Activated CD4-positive, alpha-beta memory T cell treated with anti-CD3 and anti-CD28 coated beads for 36 hours (primary cell): ENCODE measurements around the gene ATP2A3. TPM values are rescaled to one million over a fixed set of nuclear protein-coding genes. Genes with fewer than 3 reads are reported as not detected.

Experiments used
- CTCF ChIA-PET: fragments of 350-600 bp; sonication (Branson Sonifier 250); formaldehyde crosslinking; loops from one replicate; lab custom pipeline; 2021; ENCODE audit warnings: antibody characterized with exemption, inconsistent platforms; lab: Charles Lee
- POLR2A ChIA-PET: fragments of 350-600 bp; sonication (Branson Sonifier 250); formaldehyde crosslinking; loops from one replicate; lab custom pipeline; 2021; ENCODE audit warnings: antibody characterized with exemption; lab: Charles Lee
- DNase-seq: peaks from one replicate; pipeline ENCODE4 v3.0.0-alpha.2; 2020
- H3K27ac Mint-ChIP-seq: one replicate; pipeline ENCODE4 v1.8.0; 2021; ENCODE audit warnings: mixed read lengths
- H3K27me3 Mint-ChIP-seq: one replicate; pipeline ENCODE4 v1.8.0; 2021; ENCODE audit warnings: mixed read lengths
- H3K36me3 Mint-ChIP-seq: one replicate; pipeline ENCODE4 v1.8.0; 2021; ENCODE audit warnings: mixed read lengths
- H3K4me1 Mint-ChIP-seq: one replicate; pipeline ENCODE4 v1.8.0; 2021; ENCODE audit warnings: low read depth, mixed read lengths
- H3K4me3 Mint-ChIP-seq: one replicate; pipeline ENCODE4 v1.8.0; 2021; ENCODE audit warnings: mild to moderate bottlenecking, mixed read lengths
- H3K9me3 Mint-ChIP-seq: one replicate; pipeline ENCODE4 v1.8.0; 2021; ENCODE audit warnings: mixed read lengths
- intact Hi-C: fragments of 100-400 bp; cut with micrococcal nuclease; formaldehyde crosslinking; loops from one replicate; pipeline ENCODE4 v1.15.1; 2023
- total RNA-seq, 2 experiments: library from RNA; stranded (reverse); gene quantifications; one replicate each; pipeline ENCODE4 v1.2.3, GENCODE V29; 2021

The ATP2A3 gene
- total RNA-seq, 2 experiments from 2014 or later = 107 to 108 TPM

DNA sequence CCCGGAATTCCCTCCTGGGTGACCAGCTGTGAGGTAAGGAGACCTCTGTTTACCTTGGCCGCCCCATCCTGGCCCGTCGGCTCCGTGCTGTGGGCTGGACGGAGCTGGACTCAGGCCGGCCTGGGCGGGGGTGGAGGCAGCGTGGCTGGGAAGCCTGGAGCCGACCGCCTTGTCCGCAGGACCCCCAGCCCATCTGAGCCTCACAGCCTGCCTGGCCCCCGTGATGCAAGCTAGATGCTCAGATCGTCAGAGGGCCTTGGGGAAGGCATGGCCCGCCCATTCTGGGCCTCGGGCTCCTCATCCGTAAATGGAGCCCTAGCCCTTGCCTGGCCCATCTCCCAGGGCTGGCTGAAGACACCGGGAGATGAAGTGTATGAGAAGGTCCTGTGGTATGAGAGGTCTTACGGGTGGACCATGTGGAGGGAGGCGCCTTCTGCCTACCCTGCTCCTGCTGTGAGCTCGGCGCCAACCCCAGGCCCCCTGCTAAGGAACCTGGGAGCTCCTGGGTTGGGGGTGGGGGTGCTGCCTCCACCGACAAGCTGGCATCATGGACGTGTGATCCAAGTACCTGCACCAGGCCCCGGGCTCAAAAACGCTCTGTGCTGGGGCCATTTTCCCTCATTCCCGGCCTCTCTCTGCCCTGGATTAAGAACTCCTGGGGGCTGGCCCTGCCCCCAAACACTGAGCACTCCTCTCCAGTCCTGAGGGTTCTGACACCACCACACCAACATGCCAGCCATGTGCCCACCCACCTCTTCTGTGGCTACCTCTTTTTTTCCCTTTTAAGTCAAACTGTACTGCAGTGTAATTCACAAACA lies 42.5 kb downstream of the ATP2A3 start:
- no peaks in the 10 kb centered on the region for H3K27me3 Mint-ChIP-seq
- intact Hi-C loops = no loop called here
- H3K36me3 Mint-ChIP-seq = peaks cover 6% of the 10 kb centered on the region
- DNase-seq = no peak
- POLR2A ChIA-PET = no interaction called here
- no peaks in the 10 kb centered on the region for H3K9me3 Mint-ChIP-seq
- H3K27ac Mint-ChIP-seq = no peak overlapping the region
- peaks cover 5% of the 10 kb centered on the region for H3K4me1 Mint-ChIP-seq
- CTCF ChIA-PET = no interaction called here
- H3K4me3 Mint-ChIP-seq = no peak overlapping the region

DNA sequence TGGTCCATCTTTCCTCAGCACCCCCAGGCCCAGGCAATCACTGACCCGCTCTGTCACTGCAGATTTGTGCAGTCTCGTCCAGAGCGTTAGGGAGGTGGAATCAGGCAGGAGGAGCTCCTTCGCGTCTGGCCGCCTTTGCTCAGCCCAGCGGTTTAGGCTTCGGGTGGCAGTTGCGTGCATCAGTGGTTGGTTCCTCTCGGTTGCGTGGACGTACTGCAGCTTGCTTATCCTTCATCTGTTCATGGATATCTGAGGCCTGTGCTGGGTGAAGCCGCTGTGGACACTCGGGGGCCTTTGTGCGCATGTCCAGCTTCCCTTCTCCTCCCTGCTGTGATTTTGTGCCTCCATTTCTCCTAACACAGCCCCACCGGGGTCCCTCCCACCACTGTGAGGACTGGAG lies 43.2 kb downstream of the ATP2A3 start:
- peaks cover 6% of the 10 kb centered on the region for H3K36me3 Mint-ChIP-seq
- peaks cover 12% of the 10 kb centered on the region for H3K4me1 Mint-ChIP-seq
- ChIA-PET CTCF (interaction anchor here (0.6 kb wide), 1 partner anchor 8 kb away, joined by 3 read pairs; no protein-coding TSS in a partner anchor), POLR2A (interaction anchor here (0.8 kb wide), 1 partner anchor 10 kb away, joined by 3 read pairs; no protein-coding TSS in a partner anchor)
- H3K27ac Mint-ChIP-seq = no peak overlapping the region
- H3K27me3 Mint-ChIP-seq = no peaks in the 10 kb centered on the region
- no peak overlapping the region for H3K4me3 Mint-ChIP-seq
- intact Hi-C loops = no loop called here
- H3K9me3 Mint-ChIP-seq = no peaks in the 10 kb centered on the region
- no peak for DNase-seq

DNA sequence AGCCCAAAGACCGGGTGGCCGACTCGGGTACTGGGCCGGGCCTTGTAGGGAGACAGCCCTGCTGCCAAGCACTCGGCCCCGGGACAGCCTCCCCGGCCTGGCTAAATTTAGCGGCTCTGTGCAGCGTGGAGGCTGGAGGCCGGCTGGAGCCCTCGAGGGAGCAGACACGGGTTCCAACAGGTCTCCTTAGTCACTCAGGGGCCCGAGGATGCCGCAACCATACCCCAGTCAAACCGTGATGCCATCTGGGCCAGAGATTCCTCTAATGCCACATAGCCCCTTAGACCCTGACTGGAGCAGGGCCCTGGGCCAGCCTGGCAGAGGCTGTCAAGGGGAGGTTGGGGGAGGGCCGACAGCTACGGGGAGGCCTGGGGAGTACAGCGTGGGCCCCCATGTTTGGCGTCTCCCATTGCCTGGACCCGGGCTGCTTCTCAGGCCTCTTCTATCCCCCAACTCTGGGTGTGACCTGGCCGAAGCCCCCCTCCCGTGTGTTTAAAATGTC lies 45.1 kb downstream of the ATP2A3 start:
- Mint-ChIP-seq H3K4me3 (no peak overlapping the region), H3K9me3 (no peaks in the 10 kb centered on the region), H3K27ac (no peak overlapping the region), H3K36me3 (peaks cover 1% of the 10 kb centered on the region), H3K27me3 (no peaks in the 10 kb centered on the region), H3K4me1 (peaks cover 16% of the 10 kb centered on the region)
- intact Hi-C loops = loop anchor here (10.0 kb wide), 1 partner anchor 226 kb away; the partner anchor contains the start of genes CYB5D2 and ZZEF1
- ChIA-PET POLR2A (no interaction called here), CTCF (no interaction called here)
- no peak for DNase-seq

DNA sequence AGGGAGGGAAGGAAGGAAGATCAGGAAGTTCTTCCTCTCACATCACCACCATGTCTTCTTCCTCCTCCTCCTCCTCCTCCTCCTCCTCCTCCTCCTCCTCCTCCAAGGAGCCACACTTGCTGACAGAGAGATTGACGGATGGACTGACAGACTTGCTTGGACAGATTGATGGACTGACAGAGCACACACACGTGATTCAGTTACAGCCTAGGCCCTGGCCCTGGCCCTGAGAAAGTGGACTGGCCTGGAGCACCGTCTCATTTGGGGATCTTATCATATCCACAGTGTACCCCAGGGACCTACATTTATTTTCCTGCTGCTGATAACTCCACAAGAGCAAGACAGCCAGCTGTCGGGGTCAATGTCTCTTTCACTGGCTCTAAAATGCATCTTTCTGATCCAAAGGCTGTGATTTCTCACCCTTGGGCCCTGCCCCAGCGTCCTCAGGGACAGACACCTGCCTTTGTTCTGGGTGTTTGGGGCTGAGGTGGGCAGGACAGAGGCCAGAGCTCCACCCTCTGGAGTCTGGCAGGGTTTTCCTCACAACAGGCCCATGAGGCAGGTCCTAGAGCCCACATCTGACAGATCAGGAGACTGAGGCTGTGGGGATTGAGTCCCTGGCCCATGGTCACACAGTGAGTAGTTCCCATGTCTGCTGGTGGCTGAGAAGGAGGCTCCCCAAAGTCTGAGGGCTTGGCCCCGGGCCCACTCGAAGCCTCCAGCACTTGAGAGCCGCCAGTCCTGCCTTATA lies 45.7 kb downstream of the ATP2A3 start:
- Mint-ChIP-seq H3K27me3 (no peaks in the 10 kb centered on the region), H3K9me3 (no peaks in the 10 kb centered on the region), H3K4me1 (peaks cover 23% of the 10 kb centered on the region), H3K4me3 (no peak overlapping the region), H3K36me3 (no peaks in the 10 kb centered on the region), H3K27ac (no peak overlapping the region)
- ChIA-PET POLR2A (no interaction called here), CTCF (no interaction called here)
- DNase-seq = no peak
- intact Hi-C loops = loop anchor here (10.0 kb wide), 1 partner anchor 226 kb away; the partner anchor contains the start of genes CYB5D2 and ZZEF1

DNA sequence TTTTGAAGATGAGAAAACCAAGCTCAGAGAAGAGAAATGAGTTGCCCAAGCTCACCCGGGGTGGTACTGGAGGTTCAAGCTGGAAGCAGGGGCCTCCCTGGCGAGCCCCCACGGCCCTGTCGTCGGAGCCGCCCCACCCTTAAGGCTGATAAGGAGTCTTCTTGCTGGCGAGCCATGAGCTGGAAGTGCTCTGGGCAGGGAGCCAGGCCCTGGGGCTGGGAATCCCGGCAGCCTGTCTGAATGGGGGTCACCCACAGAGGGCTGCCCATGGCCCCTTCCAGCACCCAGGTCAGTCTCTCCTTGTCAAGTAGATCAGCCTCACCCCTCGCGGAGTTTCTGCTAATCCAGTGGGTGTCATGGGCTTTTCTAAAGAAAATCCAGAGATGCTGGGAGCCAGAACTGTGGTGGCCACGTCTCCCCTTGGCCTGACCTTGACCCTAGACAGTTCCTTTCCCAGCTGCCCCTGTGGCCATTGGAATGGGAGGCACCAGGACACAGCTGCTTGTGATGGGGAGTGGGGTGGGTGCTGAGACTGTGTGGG lies 46.8 kb downstream of the ATP2A3 start:
- Mint-ChIP-seq H3K4me3 (no peak overlapping the region), H3K27ac (no peak overlapping the region), H3K4me1 (peaks cover 24% of the 10 kb centered on the region), H3K9me3 (no peaks in the 10 kb centered on the region), H3K36me3 (no peaks in the 10 kb centered on the region), H3K27me3 (no peaks in the 10 kb centered on the region)
- intact Hi-C loops = loop anchor here (10.0 kb wide), 1 partner anchor 227 kb away; the partner anchor contains the start of genes CYB5D2 and ZZEF1
- ChIA-PET POLR2A (no interaction called here), CTCF (interaction anchor here (1.4 to 4.8 kb wide), 3 partner anchors 62 to 180 kb away, joined by 3 to 91 read pairs (median 4); no protein-coding TSS in a partner anchor)
- DNase-seq = no peak

DNA sequence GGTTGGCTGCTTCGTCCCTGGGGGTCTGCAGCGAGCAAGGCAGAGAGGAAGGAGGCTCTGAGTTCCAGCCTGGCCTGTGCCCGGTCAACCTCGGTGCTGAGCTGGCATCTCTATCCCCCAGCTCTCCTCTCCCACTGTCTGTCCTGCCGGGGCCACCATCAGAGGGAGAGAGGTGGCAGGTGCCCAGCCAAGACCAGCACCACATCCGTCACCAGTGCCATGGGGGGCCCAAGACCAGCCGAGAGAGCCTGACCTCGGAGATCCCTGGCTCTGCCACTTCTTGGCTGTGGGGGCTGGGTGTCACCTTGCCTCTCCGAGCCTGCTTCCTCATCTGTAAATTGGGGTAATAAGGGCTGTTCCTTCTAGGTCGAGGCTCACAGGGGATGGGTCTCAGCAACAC lies 47.4 kb downstream of the ATP2A3 start:
- ChIA-PET CTCF (interaction anchor here (0.9 to 4.8 kb wide), 5 partner anchors 62 to 179 kb away, joined by 3 to 91 read pairs (median 3); no protein-coding TSS in a partner anchor), POLR2A (no interaction called here)
- Mint-ChIP-seq H3K36me3 (no peaks in the 10 kb centered on the region), H3K4me3 (no peak overlapping the region), H3K9me3 (no peaks in the 10 kb centered on the region), H3K27ac (no peak overlapping the region), H3K4me1 (peaks cover 24% of the 10 kb centered on the region), H3K27me3 (no peaks in the 10 kb centered on the region)
- no peak for DNase-seq
- intact Hi-C loops = loop anchor here (10.0 kb wide), 1 partner anchor 228 kb away; the partner anchor contains the start of genes CYB5D2 and ZZEF1

DNA sequence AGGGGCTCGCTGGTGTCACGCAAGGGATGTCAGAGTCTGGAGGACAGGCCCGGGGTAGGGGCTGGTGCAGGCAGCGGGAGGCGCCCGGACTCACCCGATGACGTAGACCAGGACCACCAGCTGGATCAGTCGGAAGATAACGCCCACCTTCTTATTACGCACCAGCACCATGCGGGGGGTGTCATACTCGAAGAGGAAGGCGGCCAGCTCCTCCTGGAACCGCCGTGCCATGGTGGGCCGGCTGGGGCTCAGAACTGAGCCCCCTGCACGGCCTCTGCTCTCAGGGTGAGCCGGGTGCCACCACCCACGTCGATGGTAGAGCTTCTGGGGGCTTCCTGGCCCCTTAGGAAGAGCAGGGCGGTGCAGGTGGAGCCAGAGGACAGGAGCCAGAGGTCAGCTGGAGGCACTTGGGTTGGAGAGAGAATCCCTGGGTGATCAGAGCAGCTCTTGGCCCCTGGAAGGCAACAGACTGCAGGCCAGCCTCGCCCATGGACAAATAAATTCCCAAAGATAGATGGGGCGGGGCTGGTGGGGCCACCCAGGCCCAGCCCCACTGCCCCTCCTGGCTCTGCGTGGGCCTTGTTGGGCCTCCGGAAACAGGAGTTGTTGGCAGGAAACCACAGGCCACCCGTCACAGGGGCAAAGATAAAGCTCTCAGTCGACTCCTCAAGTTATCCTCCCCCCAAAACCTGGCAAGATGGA lies 48.1 kb downstream of the ATP2A3 start, which contains the start of gene P2RX1:
TSS of gene P2RX1 (minus strand) at position 471 of the 702 bp plus-strand sequence. CDS start at position 231, 240 bp downstream.
- Mint-ChIP-seq H3K9me3 (no peaks in the 10 kb centered on the region), H3K4me3 (no peak within 1 kb of the TSS), H3K4me1 (peaks cover 31% of the 10 kb centered on the region), H3K36me3 (no peaks in the 10 kb centered on the region), H3K27ac (no peak within 1 kb of the TSS), H3K27me3 (no peaks in the 10 kb centered on the region)
- peak; percentile 64 for DNase-seq
- POLR2A ChIA-PET = interaction anchor here (1.2 kb wide), 1 partner anchor 9 kb away, joined by 4 read pairs; no protein-coding TSS in a partner anchor
- CTCF ChIA-PET = interaction anchor here (0.8 to 4.8 kb wide), 6 partner anchors 63 to 178 kb away, joined by 3 to 91 read pairs (median 3); no protein-coding TSS in a partner anchor
- intact Hi-C loops = loop anchor here (10.0 kb wide), 1 partner anchor 229 kb away; the partner anchor contains the start of genes CYB5D2 and ZZEF1

DNA sequence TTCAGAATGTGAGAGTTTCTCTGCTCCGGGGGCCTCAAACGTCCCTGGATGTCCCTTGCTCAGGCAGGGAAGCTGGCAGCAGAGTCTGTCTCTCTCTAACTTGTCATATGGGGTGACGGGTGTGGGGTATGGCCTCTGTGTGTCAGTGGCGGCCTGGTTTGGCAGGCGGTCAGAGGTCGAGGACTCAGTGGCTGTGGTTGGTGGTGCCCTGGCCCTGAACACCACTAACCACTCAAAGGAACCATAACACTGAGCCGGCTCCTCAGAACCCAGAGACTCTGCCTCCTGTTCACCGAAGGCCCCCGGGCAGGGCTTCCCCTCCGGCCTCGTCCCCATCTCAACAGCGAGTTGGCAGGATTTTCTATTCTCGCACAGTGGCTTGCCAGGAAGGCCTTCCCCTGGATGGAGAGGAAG lies 48.6 kb downstream of the ATP2A3 start:
- Mint-ChIP-seq H3K36me3 (no peaks in the 10 kb centered on the region), H3K27me3 (no peaks in the 10 kb centered on the region), H3K27ac (no peak overlapping the region), H3K9me3 (no peaks in the 10 kb centered on the region), H3K4me1 (peaks cover 35% of the 10 kb centered on the region), H3K4me3 (no peak overlapping the region)
- ChIA-PET POLR2A (interaction anchor here (1.2 kb wide), 1 partner anchor 9 kb away, joined by 4 read pairs; no protein-coding TSS in a partner anchor), CTCF (interaction anchor here (0.8 to 4.8 kb wide), 7 partner anchors 19 to 159 kb away, joined by 3 to 91 read pairs (median 14); no protein-coding TSS in a partner anchor)
- intact Hi-C loops = loop anchor here (10.0 kb wide), 1 partner anchor 229 kb away; the partner anchor contains the start of genes CYB5D2 and ZZEF1
- no peak for DNase-seq

DNA sequence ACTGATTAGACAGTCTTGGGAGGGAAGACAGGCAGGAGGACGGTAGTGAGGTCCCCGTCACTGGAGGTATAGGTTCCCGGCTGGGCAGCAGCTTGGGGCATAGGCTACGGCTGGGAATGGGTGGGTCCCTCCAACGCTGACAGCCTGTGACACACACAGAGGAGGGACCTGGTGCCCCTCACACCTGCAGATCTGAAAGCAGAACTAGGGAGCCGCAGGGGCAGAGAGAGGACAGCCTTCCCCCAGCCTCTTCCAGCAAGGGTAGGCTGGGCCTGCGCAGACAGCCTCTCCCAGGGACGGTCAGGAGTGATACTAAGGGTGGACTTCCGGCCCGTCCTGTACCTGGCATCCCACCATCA lies 49.9 kb downstream of the ATP2A3 start:
- H3K4me3 Mint-ChIP-seq = no peak overlapping the region

DNA sequence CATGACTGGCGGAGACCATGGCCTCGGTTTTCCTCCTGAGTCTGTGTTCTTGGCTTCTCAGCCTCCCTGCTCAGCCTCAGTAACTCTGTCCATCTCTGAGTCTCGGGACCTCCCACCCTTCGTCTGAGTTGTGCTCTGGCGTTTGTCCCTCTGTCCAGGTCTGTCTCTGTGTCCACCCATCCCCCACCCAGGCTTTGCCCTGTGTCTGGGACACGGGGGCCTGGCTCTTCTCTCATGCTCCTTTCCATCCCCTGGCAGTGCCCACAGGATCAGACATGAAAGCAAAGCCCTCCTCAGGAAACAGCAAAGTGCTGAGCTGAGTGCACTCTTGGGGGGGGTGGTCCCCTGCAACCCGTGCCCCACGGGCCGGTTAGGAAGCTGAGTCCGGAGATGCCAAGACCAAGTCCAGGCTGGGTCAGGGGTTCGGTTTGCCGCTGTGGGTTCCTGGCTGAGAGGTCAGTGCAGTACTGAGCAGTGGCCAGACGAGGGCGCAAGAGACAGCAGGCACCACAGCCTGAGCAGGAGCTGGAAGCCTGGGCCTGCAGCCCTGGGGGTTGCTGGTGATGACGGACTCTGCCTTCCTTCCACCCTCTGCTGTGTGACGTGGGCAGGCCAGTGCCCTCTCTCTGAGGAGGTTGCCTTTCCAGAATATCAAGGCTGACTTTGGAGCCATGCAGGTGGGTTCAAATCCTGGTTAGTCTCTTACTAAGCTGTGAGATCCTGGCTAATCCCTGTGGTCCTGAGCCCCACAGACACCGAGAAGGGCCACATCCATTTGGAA lies 50.5 kb downstream of the ATP2A3 start:
- DNase-seq = peak; percentile 89
- ChIA-PET POLR2A (no interaction called here), CTCF (interaction anchor here (0.6 to 4.8 kb wide), 57 partner anchors 9 to 508 kb away, joined by 3 to 91 read pairs (median 4); partner anchors contain the start of genes ATP2A3, CAMKK1 and NCBP3)
- Mint-ChIP-seq H3K36me3 (no peaks in the 10 kb centered on the region), H3K9me3 (no peaks in the 10 kb centered on the region), H3K4me3 (no peak overlapping the region), H3K27ac (peak overlapping the region; percentile 54), H3K27me3 (no peaks in the 10 kb centered on the region), H3K4me1 (peaks cover 39% of the 10 kb centered on the region)
- intact Hi-C loops = loop anchor here (1.0 to 10.0 kb wide), 7 partner anchors 51 to 231 kb away; partner anchors contain the start of genes CYB5D2, NCBP3 and ZZEF1

More for the DNA sequence above, 49.9 kb downstream of the ATP2A3 start:
- Mint-ChIP-seq H3K27me3 (no peaks in the 10 kb centered on the region), H3K9me3 (no peaks in the 10 kb centered on the region), H3K4me1 (peaks cover 39% of the 10 kb centered on the region), H3K36me3 (no peaks in the 10 kb centered on the region), H3K27ac (peak overlapping the region; percentile 54)
- DNase-seq = no peak
- POLR2A ChIA-PET = no interaction called here
- CTCF ChIA-PET = interaction anchor here (0.6 to 4.8 kb wide), 54 partner anchors 9 to 507 kb away, joined by 3 to 91 read pairs (median 4); partner anchors contain the start of genes ATP2A3, CAMKK1 and NCBP3
- intact Hi-C loops = loop anchor here (5.0 to 10.0 kb wide), 5 partner anchors 52 to 231 kb away; partner anchors contain the start of genes CYB5D2, NCBP3 and ZZEF1
